ENCODE measurements around the gene DAB2IP.

DNA sequence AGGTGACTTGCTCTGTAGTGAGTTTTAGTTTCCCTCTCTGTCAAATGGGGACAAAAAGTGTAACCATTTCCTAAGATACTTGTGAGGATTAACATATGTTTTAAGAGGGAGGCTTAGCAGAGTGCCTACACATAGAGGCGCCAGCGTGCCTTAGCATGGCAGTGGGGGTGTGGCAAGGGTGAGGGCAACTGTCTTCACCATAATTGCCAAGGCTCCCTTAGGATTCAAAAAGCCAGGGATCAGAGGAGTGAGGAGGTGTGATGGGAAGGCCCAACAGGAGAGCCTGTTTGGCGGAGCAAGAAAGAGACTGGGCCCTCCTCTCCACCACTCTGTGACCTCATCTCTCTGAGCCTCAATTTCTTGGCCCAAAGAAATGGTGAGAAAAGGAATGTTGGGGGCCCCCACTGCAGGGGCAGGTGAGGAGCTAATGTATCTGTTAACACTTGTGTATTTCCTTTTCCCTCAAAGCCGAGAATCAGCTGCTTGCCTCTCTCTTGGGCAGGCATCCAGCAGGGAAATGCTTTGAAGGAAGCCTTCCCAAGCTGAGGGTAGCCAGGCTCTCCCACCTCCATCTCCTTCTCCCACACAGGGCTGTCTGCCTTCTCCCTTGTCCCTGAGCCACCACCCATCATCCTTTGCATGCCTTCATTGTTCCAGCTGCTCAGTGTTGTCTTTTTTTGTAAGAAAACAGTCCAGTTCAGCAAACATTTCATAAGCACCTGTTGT lies 76.0 kb downstream of the DAB2IP start:
- TF ChIP-seq, protein P1, sequence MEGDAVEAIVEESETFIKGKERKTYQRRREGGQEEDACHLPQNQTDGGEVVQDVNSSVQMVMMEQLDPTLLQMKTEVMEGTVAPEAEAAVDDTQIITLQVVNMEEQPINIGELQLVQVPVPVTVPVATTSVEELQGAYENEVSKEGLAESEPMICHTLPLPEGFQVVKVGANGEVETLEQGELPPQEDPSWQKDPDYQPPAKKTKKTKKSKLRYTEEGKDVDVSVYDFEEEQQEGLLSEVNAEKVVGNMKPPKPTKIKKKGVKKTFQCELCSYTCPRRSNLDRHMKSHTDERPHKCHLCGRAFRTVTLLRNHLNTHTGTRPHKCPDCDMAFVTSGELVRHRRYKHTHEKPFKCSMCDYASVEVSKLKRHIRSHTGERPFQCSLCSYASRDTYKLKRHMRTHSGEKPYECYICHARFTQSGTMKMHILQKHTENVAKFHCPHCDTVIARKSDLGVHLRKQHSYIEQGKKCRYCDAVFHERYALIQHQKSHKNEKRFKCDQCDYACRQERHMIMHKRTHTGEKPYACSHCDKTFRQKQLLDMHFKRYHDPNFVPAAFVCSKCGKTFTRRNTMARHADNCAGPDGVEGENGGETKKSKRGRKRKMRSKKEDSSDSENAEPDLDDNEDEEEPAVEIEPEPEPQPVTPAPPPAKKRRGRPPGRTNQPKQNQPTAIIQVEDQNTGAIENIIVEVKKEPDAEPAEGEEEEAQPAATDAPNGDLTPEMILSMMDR (conservative IDR thresholded peaks at IDR 0.05): no peak
- no peak for TF ChIP-seq ZFX (IDR thresholded peaks at IDR 0.05)
